Stimulated activated CD8-positive, alpha-beta memory T cell treated with anti-CD3 and anti-CD28 coated beads, Interleukin-15, amount 100 ng/mL, for 24 hours (primary cell): ENCODE data around the gene MYO7B.

Experiments used
- DNase-seq: peaks from one replicate; pipeline ENCODE4 v3.0.0-alpha.2; 2020; ENCODE audit warnings: low read depth

MYO7B gene

DNA sequence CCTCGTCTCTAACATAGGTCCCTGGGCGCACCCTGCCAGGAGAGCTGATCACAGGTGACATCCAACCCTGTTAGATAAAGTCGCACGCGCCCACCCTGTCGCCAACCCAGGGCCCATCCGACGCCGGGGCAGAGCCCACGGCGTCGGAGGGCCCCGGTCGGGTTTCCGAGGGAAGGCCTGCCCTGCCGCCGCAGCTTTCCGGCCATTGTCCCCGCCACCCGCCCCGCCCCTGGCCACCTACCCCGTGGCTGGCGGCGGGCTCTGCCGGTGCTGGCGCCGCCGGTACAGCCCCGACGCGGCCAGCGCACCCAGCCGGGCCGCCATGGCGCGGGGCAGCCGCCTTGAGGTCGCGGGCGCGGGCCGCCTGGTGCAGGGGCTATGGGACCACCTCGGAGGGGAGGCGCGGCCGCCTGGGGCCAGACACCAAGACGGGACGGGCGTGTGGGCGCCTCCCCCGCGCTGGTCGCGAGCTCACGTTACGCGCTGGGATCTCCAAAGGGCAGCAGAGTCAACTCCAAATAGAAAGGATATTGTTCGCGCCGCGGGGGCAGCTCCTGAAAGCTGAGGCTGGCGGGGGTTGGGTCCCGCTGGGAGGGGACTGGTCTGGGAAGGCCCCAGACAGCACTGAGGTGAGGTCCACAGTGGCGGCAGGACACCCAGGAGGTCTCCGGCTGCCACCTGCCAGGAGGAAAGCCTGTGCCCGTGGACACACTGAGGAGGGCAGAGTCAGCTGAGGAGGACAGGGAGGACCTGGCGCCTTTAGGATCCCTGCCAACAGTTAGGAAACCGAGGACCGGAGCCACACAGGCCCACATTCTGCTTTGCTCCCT, 128.8 kb downstream of the MYO7B start:
- DNase-seq, result no peak

DNA sequence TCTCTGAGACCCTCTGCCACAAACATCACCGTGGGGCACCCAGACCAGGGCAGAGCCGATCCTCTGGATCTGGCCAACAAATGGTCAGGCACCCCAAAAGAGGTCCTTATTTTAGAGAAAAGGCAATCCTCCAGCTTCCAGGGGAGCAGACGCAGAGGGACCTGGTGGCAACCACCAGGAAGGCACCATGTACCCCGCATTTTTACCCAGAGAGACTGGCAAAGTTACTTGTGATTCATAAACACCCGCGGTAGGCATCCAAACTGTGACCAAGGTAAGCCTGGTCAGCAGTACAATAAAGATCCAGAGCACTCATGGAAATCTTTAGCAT, 129.4 kb downstream of the MYO7B start:
- DNase-seq, result no peak

DNA sequence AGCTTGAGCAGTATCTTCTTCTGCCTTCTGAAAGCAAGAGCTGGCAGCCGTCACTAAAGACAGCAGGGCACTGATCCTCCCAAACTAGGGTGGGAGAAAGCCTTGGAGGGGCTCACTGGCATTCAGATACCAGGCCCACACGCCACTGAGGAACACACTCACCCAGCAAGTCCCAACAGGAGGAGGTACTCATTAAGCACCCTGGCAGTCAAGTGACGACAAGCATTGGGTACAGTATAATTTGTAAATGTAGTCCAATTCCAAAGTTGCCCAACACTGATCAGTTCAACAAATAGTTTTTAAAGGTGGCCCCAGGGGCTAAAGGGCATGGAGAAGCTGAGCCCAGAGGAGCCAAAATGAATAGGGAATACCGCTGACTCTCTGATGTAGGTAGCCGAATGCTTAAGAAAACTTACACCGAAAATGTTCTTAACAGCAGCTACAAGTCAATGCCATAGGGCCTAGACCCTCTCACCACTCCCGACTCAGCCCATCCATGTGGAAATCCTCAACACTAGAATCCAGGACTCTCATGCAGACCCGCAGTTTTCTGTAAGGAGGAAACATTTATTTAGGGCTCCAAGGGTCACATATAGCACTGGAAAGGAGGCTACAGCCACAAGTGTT, 129.9 kb downstream of the MYO7B start:
- DNase-seq, result no peak

DNA sequence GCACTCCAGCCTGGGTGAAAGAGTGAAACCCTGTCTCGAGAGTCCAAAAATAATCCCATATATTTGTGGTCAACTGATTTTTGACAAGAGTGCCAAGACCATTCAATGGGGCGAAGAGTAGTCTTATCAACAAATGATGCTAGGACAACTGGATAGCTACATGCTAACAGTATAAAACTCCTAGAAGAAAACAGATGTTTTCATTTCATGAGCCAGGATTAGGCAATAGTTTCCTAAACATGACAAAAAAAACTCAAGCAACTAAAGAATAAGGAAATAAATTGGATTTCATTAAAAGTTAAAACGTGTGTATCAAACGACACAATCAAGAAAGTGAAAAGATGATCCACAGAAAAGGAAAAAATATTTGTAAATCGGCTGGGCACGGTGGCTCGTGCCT, 133.6 kb downstream of the MYO7B start:
- no peak for DNase-seq

DNA sequence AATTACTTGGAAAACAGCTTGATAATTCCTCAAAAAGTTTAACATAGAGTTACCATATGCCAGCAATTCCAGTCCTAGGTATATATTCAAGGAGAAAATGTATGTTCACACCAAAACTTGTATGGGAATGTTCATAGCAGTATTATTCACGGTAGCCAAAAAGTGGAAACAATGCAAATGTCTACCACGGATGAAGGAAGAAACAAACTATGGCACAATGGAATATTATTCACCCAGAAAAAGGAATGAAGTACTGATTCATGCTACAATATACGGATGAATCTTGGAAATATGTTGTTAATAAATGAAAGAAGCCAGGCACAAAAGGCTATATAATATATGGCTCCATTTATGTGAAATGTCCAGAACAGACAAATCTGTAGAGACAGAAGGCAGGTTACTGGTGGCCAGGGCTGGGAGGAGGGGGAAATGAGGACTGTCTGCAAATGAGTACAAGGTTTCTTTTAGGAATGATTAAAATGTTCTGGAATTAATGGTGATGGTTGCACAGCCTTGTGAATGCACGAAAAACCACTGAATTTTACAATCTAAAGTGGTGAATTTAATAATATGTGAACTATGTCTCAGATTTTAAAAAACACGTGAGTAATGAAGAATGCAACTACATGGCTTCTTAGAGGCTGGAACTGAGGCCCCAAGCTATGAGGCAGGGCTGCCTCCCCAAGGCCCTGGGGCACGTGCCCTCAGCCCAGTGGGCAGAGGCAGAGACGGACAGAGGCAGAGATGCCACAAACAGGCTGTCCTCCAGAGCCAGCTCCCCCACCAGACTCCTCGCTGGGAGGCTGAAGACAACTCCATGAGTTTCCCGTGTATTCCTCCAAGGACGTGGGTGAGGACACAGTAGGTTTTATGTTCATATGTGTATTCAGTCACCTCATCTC, 134.8 kb downstream of the MYO7B start:
- no peak for DNase-seq

DNA sequence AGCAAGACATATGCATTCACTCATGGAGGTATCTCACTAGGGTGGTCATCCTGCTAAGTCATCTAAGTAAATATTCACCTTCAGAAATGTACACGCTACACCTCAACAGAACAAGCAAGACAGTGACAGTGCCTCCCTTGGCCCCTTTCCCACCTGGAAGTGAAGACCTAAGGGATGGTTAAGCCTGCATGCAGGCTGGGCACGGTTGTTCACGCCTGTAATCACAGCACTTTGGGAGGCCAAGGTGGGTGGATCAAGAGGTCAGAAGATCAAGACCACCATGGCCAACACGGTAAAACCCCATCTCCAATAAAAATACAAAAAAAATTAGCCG, 135.4 kb downstream of the MYO7B start:
- no peak for DNase-seq

DNA sequence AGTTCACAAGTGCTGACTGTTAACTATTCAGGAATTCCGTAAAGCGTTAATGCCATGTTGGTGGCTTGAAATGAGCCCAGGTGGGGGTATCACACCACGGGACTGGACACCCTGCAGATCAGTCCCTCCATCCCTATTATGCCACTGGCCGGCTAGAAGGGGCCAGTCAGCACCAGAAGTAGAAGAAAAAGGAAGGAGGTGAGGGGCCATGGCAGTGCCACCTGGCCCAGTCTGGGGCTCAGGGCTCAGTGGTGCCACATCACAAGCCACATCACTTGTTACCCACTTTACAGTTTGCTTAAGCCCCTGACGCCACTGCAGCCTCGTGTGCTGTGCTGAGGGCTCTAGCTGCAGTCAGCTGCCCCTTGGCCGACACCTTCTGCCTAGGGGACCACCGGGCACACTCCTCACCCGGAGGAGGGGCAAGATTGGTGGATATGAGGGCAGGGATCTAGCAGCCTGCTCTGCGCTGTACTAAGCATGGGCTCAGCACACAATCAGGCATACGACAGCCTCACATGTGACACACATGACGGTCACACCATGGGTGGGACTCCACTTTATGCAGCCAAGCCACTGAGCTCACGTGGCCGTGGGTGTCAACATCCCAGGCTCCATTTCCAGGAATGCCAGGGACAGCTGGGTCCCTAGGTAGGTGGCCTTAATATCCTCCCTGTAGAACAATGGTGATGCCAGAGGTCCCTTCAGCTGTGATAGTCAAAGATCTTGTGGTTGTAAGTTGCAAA, 136.2 kb downstream of the MYO7B start:
- no peak for DNase-seq

DNA sequence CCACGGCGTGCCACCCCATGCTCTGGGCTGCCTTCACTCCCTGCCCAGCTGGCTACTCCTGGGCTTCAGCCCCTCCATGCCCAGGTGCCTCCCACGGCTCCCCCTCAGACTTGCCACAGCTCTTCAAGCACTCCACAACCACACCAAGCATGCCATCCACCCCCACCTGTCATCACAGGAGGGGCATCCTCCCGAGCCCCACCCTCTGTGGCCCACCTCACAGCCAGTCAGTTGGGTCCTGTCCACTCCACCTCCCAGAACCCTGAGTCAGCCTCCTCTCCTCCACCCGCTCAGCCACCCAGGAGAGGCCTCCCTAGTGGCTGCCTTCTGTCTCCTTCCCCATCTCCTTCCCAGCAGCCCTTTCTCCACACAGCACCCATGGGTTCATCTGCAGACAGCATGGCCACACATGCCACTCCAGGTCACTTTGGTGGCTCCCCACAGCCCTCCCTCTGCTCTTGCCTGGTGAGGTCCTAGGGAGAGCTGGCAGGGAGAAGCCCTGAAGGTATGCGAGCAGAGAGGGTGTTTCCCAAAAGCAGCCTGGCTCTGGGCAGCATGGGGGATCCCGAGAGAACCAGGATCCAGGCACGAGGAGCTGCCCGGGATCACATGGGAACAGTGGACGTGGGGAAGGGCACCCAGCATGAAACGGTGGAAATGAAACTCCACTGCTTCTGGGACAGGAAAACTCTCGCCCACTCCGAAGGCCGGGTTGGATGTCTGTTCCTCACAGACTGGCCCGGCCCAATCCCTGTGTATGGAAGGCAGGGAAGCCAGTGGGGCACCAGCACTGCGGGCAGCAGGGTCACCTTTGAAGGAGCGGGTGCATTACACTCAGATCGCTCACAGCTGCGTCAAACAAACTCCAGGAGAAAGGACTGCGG, 137.1 kb downstream of the MYO7B start:
- no peak for DNase-seq

DNA sequence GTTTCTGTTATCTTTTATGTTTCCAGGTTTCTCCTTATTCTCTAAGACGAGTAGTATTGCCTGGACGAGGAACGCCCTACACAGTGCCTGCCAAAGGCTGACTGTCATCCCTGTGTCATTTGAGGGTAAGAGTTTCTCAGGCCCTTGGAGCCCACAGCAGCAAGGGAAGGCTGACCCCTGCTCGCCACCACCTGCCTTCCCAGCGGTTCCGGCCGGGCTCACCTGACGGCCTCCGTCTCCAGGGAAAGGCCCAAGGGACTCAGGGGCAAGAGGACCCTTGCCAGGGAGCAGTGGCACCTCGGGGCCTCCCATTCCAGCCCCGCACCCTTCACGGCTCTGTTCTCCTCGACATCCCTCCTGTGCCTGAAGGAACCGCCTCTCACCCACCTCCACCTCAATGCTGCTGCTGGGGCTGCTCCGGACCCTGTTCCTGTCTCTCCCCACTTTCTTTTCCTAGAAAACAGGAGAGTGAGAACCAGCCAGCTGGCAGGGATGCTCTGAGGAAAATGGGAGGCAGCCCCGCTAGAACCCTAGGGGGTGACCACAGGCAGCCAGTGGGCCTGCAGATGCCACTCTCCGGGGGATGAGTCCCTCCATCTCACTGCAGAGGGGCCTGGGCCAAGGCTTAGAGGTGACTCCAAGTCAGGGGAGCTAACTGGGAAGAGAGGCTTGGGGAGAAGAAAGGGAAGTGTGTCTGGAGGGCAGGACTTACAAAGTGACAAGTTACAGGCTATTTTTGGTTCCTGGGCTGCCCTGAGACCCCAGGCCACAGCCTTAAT, 138.0 kb downstream of the MYO7B start:
- DNase-seq, result no peak

DNA sequence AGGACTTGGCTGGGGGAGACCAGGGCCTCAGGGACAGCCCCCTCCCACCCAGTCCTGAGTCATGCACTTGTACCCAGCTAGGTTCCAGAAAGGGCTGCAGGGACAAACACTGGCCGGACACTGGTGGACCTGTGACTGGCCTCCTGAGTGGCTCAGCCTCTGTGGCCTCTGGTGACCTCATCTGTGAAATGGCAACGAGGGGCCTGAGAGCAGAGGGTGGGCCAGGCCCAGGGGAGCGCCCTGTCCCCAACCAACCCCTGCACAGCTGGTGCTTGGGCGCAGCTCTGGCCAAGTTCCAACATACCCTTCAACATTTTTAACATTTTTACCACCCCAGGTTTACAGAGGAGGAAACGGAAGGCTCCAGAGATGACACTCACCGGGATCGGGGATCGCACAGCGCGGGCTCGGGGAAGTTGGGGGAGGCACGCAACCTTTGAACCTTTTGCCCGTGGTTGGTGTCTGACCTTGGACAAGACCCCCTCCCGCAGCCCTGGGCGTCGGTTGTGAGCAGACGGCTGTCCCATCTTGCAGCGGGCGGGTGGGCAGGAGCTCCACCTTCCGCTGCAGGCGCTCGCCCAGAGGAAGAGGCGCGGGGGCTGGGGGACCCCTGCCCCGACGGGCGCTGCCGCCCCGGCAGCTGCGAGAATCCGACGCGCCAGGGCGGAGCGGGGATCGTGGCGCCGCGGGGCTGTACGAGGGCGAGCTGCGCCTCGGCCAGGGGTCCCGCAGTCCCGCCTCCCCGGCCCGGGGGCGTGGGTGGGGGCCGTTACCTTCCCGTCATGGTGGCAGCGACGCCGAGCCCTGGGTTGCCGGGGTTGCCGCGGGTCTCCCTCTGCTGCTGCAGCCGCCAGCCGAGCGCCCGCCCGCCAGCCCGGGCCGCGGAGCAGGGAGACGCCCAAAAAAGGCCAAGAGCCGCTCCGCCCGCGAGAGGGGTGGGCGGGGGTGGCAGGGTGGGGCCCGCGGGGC, 139.0 kb downstream of the MYO7B start:
- DNase-seq, result no peak

DNA sequence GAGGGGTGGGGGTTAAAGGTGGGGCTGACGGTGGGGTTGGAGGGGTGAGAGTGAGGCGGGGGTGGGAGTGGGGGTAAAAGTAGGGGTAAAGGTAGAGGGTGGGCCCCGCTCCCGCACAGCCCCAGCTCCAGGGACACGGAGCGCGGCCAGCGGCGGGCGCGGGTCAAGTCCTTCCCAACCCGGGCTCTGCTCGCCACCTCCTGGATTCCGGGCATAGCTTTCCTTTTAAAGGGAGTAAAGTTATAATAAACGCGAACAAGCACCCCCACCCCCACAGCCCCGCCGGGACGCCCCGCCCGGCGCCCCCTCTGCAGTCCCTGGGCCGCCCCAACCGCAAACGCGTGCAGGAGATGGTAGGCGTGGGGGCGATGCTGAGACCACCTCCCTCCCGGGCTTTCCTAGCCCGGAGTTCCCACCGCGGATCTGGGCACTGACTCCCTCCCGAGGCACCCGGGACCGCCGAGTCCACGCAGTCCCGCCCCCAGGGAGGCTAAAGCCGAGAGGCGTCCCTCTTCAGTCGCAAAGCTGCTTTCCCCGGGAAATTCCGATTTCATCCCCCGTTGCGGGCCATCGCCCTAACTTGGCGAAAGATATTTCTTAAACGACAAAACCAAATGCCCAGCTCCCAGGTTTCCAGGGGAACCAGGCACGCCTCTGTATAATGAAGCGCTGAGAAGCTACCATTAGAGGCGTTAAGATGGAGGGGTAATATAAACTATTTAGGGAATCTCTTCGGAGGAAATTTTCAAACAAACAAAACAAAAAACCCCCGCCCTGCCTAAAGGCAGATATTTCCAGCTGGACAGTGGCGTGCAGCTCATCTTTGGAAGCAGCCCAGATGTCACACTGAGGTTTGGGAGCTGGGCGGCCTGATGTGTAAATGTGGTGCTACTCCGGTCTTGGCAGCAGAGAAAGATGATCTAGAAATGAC, 140.1 kb downstream of the MYO7B start, which contains the start of gene LIMS2:
Gene LIMS2, minus strand, starts transcription at position 200 of the 931 bp plus-strand sequence. CDS start 506 bp downstream, outside the sequence.
- no peak for DNase-seq

DNA sequence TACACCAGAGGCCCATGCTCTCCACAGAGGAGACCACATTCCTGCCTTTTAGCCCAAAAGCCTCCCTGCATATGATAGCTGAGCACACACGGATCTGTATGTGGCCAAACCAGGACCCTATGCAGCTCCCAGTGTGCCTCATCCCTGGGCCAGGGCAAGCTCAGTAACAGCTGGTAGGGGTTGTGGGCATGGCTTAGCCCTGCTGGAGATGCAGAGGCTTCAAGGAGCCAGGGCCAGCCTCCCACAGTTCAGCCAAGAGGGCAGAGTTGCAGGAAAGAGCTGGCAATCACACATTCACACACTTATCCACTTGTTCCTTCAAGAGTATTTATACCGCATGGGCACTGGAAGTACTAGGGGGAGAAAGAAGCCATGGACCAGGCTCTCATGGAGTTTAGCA, 141.4 kb downstream of the MYO7B start:
- no peak for DNase-seq

DNA sequence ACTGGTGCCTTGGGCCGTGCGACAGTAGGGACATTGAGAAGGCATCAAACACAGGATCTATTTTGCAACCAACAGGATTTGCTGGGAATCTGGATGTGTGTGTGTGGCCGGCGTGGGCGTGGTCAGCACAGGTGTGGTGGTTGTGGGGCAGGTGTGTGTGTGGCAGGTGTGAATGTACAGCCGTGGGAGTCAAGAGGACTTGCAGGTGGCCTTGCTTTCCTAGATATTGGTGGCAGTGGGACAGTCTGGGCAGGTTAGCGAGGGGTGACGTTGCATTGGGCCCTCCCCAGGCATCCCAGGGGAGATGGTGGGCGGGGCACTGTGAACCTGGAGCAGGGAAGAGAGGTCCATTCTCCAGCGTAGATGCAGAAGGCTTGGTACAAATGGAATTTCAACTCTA, 143.0 kb downstream of the MYO7B start:
- DNase-seq, result no peak

DNA sequence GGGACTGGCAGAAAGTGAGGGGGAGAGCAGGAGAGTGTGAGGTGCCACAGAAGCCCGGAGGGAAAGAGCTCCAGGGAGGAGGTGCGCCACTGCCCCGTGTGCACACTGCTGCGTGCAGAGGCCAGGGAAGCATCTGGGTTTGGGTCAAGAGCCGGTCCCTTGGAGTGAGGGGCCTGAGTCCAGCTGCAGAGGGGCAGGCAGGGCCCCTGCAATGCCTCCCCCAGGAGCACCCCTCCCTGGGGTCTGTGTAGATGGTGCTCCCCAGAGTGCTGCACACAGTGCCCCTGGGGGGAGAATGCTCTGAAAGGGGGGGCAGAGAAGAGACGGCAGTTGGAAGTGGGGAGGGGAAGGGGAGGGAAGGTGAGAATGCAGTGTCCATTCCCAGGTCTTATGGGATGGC, 143.5 kb downstream of the MYO7B start:
- DNase-seq, result no peak

DNA sequence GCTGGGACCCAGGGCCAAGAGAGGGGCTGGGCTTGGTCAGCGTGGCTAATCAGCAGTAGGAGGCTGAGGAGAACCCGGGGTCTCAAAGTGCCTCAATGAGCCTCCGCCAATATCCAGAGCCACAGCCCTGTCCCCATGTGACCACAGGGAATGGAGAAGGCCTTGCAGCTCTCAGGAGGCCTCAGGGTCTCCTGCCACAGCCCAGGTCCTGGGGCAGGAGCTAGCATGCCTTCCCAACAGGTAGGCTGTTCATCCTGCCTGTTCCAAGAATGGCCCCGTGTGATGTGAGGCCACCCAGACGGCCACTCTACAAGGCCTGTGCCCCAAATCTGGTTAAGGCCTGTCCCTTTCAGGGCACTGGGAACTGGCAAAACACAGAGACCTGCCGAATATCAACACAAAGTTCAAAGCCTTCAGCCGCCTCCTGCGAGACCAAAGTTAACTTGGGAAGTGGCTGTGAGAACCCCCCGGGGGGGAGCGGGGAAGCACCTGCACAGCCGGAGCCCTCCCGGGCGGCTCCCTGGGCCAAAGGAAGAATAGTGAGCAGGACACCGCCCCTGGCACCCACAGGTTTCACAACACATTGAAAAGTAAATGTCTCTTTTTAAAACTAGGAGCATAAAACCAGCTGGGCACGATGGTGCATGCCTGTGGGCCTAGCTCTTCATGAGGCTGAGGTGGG, 144.3 kb downstream of the MYO7B start:
- DNase-seq, result no peak

DNA sequence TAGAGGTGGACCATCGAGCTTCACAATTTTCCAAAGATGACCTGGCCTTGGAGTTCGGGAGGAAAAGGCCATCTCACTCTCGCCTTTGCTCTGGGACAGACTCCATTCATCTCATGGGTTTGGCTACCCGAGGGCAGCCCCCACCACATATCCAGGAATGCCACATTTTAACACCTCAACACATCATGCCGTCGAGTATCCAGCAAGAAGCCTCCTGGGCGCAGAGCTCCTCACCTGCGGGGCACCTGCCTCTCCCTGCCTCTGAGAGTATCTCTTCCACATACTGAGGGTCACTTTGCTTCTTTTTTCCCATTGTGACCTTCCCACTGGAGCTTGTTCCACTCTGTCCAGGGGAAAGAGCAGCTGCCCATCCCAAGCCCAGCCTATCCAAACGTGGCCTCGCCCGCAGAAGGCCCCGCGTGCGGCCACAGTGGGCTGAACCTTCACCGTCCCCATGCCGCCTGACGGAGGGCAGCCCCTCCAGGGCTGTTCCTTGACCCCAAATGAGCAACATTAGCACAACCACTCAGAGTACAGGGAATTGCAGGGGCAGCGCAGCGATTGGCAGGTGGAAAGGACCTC, 145.3 kb downstream of the MYO7B start:
- DNase-seq, result no peak

DNA sequence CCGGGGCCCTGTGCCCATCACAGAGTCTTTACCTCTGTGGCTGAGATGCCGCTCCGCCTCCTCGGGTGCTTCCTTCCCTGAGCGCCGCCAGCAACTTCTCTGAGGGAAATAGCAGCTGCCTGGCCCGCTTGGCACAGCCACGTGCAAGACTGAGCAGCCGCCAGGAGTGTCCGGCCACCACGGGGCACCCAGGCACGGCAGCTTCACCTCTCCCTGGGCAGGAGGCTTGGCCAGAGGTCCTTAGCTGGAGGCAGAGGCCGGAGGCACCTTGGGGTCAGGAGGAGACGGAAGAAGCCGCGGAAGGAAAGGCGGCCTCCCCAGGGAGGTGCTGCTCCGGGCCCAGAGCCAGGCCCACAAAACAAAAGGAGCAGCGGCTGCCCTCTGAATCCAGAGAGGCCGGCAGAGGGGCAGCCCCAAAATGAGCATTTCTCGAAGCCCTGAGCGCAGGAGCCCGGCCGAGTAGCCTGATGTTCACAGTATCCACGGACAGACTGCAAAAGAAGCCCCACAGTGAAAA, 145.9 kb downstream of the MYO7B start:
- no peak for DNase-seq
